NOMO-1 treated with DMSO at 0.1 percent for 48 hours (cell line): ENCODE results near the gene CLEC4A.
"Not testable (repeated sequence)": the region's sequence is repeated elsewhere in the genome, so short reads cannot be mapped to it uniquely, and the experiment has no call there.

Experiments used
- DNase-seq: peaks from one replicate; lab custom pipeline; 2025; ENCODE audit not compliant: unreplicated experiment; lab: John Stamatoyannopoulos, UW

Gene CLEC4A

GRCh38 chr12:8123124-8123912, at the start of gene CLEC4A:
TSS of gene CLEC4A (plus strand) at chr12:8123617. CDS start at chr12:8123879, 262 bp downstream.
- DNase-seq, result peak; percentile 87

- no peak for DNase-seq
Observed at GRCh38 chr12:8075935-8076334, 47.5 kb upstream of the CLEC4A start.

- no peak for DNase-seq
Observed at GRCh38 chr12:8076366-8076765, 47.1 kb upstream of the CLEC4A start.

- DNase-seq, result peak; percentile 33
Observed at GRCh38 chr12:8077207-8077606, 46.2 kb upstream of the CLEC4A start.

GRCh38 chr12:8078398-8078797, 45.0 kb upstream of the CLEC4A start:
- peak; percentile 36 for DNase-seq

GRCh38 chr12:8078916-8079315, 44.5 kb upstream of the CLEC4A start:
- DNase-seq, result no peak

GRCh38 chr12:8080120-8080519, 43.3 kb upstream of the CLEC4A start:
- peak; percentile 75 for DNase-seq

- no peak for DNase-seq
Observed at GRCh38 chr12:8081251-8081920, 42.0 kb upstream of the CLEC4A start.

- DNase-seq, result no peak
Observed at GRCh38 chr12:8082808-8083100, 40.7 kb upstream of the CLEC4A start.

GRCh38 chr12:8084351-8084750, 39.1 kb upstream of the CLEC4A start:
- not testable (repeated sequence) for DNase-seq

- DNase-seq, result no peak
Observed at GRCh38 chr12:8087666-8088065, 35.8 kb upstream of the CLEC4A start.

- DNase-seq, result no peak
Observed at GRCh38 chr12:8088574-8088973, 34.8 kb upstream of the CLEC4A start.

- not testable (repeated sequence) for DNase-seq
Observed at GRCh38 chr12:8089277-8089676, 34.1 kb upstream of the CLEC4A start.

- DNase-seq, result no peak
Observed at GRCh38 chr12:8089716-8090115, 33.7 kb upstream of the CLEC4A start.

GRCh38 chr12:8093291-8093690, 30.1 kb upstream of the CLEC4A start:
- DNase-seq, result no peak

GRCh38 chr12:8096281-8096915, 27.0 kb upstream of the CLEC4A start:
- peak; percentile 35 for DNase-seq

GRCh38 chr12:8099235-8099634, 24.2 kb upstream of the CLEC4A start:
- DNase-seq, result no peak

- peak; percentile 79 for DNase-seq
Observed at GRCh38 chr12:8108808-8109398, 14.5 kb upstream of the CLEC4A start.

- not testable (repeated sequence) for DNase-seq
Observed at GRCh38 chr12:8113117-8113516, 10.3 kb upstream of the CLEC4A start.

- DNase-seq, result no peak
Observed at GRCh38 chr12:8120072-8120713, 3.2 kb upstream of the CLEC4A start.

GRCh38 chr12:8127138-8127537, 3.7 kb downstream of the CLEC4A start:
- DNase-seq, result peak; percentile 90
